PFSK-1 (cell line): Measurements from ENCODE around the gene SRPK2.

Experiments used
- FOXP2 ChIP-seq: optimal IDR thresholded peaks from 2 replicates; pipeline ENCODE3; 2011; ENCODE audit warnings: borderline replicate concordance, control low read depth, inconsistent platforms; ENCODE audit not compliant: insufficient read depth; ENCODE audit errors: extremely low read length, extremely low read depth
- POLR2AphosphoS5 ChIP-seq: IDR thresholded peaks from 2 replicates; pipeline ENCODE4 v1.6.1; 2012; ENCODE audit warnings: low read depth, mild to moderate bottlenecking, control low read depth, low read length, moderate library complexity
- REST ChIP-seq, 2 experiments: IDR thresholded peaks; 2 replicates each; pipeline versions ENCODE4 v1.6.1 to v1.8.0; 2011 to 2012; ENCODE audit warnings: low read depth in 2 of 2, low read length in 2 of 2, control low read depth in 1 of 2, inconsistent platforms in 1 of 2, mild to moderate bottlenecking in 1 of 2, moderate library complexity in 1 of 2; ENCODE audit not compliant: insufficient read depth in 1 of 2
- SIN3A ChIP-seq: IDR thresholded peaks from 2 replicates; pipeline ENCODE4 v1.6.1; 2012; ENCODE audit warnings: mild to moderate bottlenecking, low read length, moderate library complexity, borderline replicate concordance; ENCODE audit not compliant: insufficient read depth
- TAF1 ChIP-seq: IDR thresholded peaks from 2 replicates; pipeline ENCODE4 v1.6.1; 2012; ENCODE audit warnings: low read length, control low read depth, borderline replicate concordance; ENCODE audit not compliant: insufficient read depth

Gene SRPK2

GRCh38 chr7:105277341-105277740 is 111.4 kb downstream of the SRPK2 start:
- TF ChIP-seq SIN3A (no peak), FOXP2 (no peak), REST (IDR thresholded peaks at IDR 0.05; ENCODE audit: insufficient read depth in 1 of 2, low read depth in 2 of 2, low read length in 2 of 2) (no peak), POLR2AphosphoS5 (no peak), TAF1 (no peak)

DNA sequence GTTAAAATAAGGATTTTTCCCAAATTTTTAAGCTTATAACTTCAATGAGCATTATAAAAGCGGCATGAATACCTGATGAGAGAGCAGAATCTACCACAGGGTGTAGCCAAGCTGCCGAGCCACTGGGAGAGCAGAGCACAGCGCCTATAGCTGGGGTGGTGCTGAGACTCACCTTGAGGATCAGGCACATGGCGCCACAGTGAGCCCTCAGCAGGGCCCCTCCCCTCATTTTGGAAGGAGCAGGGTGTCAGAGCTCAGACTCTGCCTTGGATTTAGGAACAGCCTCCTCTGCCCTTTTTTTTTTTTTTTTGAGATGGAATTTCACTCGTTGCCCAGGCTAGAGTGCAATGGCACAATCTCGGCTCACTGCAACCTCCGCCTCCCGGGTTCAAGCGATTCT is 118.6 kb downstream of the SRPK2 start:
- TF ChIP-seq SIN3A, result no peak
- no peak for TF ChIP-seq POLR2AphosphoS5
- TF ChIP-seq TAF1, result no peak
- TF ChIP-seq FOXP2, result no peak
- TF ChIP-seq REST (IDR thresholded peaks at IDR 0.05; ENCODE audit: insufficient read depth in 1 of 2, low read depth in 2 of 2, low read length in 2 of 2), result no peak

DNA sequence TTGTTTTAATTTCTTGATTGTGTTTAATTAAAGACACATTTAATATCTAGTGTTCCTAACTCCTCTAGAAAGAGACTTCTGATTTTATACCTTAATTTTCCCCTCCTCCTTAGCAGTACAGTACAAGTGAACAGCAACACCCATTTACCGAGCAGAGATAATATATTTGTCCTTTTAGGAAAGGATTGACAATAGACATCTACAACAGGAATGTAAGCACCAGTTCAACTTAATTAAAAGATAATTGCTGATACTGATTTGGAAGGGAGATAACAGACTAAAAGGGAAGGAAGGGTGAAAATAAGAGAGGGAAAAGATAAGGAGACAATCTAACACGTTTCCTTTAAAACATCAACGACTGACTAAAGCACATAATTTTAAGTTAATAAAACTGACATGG is 119.3 kb downstream of the SRPK2 start:
- TF ChIP-seq SIN3A, result no peak
- no peak for TF ChIP-seq FOXP2
- TF ChIP-seq POLR2AphosphoS5, result no peak
- TF ChIP-seq TAF1, result no peak
- TF ChIP-seq REST (IDR thresholded peaks at IDR 0.05; ENCODE audit: insufficient read depth in 1 of 2, low read depth in 2 of 2, low read length in 2 of 2), result no peak

- TF ChIP-seq POLR2AphosphoS5 (no peak), SIN3A (no peak), TAF1 (no peak), FOXP2 (no peak), REST (IDR thresholded peaks at IDR 0.05; ENCODE audit: insufficient read depth in 1 of 2, low read depth in 2 of 2, low read length in 2 of 2) (no peak)
Observed at GRCh38 chr7:105268511-105269392, 120.0 kb downstream of the SRPK2 start.
